HG03575 (cell line): Measurements from ENCODE around the gene ABCB8.
"Not testable (repeated sequence)": the region's sequence is repeated elsewhere in the genome, so short reads cannot be mapped to it uniquely, and the experiment has no call there.

ENCODE experiments used
- ATAC-seq: cut with Tn5 transposase; IDR thresholded peaks from one replicate; pipeline ENCODE4 v1.9.1; 2021; ENCODE audit not compliant: unreplicated experiment, insufficient number of reproducible peaks, low FRiP score; ENCODE audit errors: extremely low read depth

Gene ABCB8

GRCh38 chr7:151027728-151028130 is 521 bp upstream of the ABCB8 start:
- ATAC-seq = not testable (repeated sequence)

GRCh38 chr7:151028948-151029501 is 775 bp downstream of the ABCB8 start:
- ATAC-seq = no peak

- no peak for ATAC-seq
Observed at GRCh38 chr7:151031011-151031410, 2.8 kb downstream of the ABCB8 start.

GRCh38 chr7:151032936-151033863 is 5.0 kb downstream of the ABCB8 start:
- no peak for ATAC-seq

GRCh38 chr7:151033864-151034249 is 5.6 kb downstream of the ABCB8 start:
- ATAC-seq = no peak

- no peak for ATAC-seq
Observed at GRCh38 chr7:151034312-151035025, 6.2 kb downstream of the ABCB8 start.

GRCh38 chr7:151035026-151035717 is 6.9 kb downstream of the ABCB8 start:
- ATAC-seq = no peak

GRCh38 chr7:151035902-151036301 is 7.7 kb downstream of the ABCB8 start:
- ATAC-seq = no peak

GRCh38 chr7:151038951-151039849 is 10.9 kb downstream of the ABCB8 start:
- no peak for ATAC-seq

GRCh38 chr7:151039850-151040548 is 11.7 kb downstream of the ABCB8 start:
- ATAC-seq = no peak

- no peak for ATAC-seq
Observed at GRCh38 chr7:151040616-151041375, 12.5 kb downstream of the ABCB8 start.

- not testable (repeated sequence) for ATAC-seq
Observed at GRCh38 chr7:151043449-151043848, 15.2 kb downstream of the ABCB8 start.

- ATAC-seq = no peak
Observed at GRCh38 chr7:151043959-151044358, 15.7 kb downstream of the ABCB8 start.

- no peak for ATAC-seq
Observed at GRCh38 chr7:151045262-151045661, 17.0 kb downstream of the ABCB8 start.

- ATAC-seq = no peak
Observed at GRCh38 chr7:151045967-151046366, 17.7 kb downstream of the ABCB8 start.

GRCh38 chr7:151046603-151047573 is 18.6 kb downstream of the ABCB8 start:
- no peak for ATAC-seq
